Measurements from ENCODE around the gene SDHAF4.
"Not testable (repeated sequence)": the region's sequence is repeated elsewhere in the genome, so short reads cannot be mapped to it uniquely, and the experiment has no call there.

Gene SDHAF4

GRCh38 chr6:70566751-70567382 lies at the start of gene SDHAF4:
SDHAF4 (plus strand) TSS chr6:70566930; CDS start chr6:70566941, 11 bp downstream.
- peak; percentile 90 for DNase-seq

- DNase-seq = no peak
These were observed 48.0 kb upstream of the SDHAF4 start for GRCh38 chr6:70518723-70519122.

GRCh38 chr6:70520575-70520974 lies 46.2 kb upstream of the SDHAF4 start:
- DNase-seq = peak; percentile 34

- DNase-seq = no peak
These were observed 41.9 kb upstream of the SDHAF4 start for GRCh38 chr6:70524721-70525286.

GRCh38 chr6:70527071-70527737 lies 39.5 kb upstream of the SDHAF4 start:
- no peak for DNase-seq

- DNase-seq = no peak
These were observed 36.7 kb upstream of the SDHAF4 start for GRCh38 chr6:70530023-70530422.

GRCh38 chr6:70531133-70531532 lies 35.6 kb upstream of the SDHAF4 start:
- no peak for DNase-seq

GRCh38 chr6:70537266-70537665 lies 29.5 kb upstream of the SDHAF4 start:
- peak; percentile 36 for DNase-seq

GRCh38 chr6:70538376-70538775 lies 28.4 kb upstream of the SDHAF4 start:
- peak; percentile 91 for DNase-seq

- DNase-seq = no peak
These were observed 19.4 kb upstream of the SDHAF4 start for GRCh38 chr6:70547313-70547712.

- no peak for DNase-seq
These were observed 18.8 kb upstream of the SDHAF4 start for GRCh38 chr6:70547905-70548304.

GRCh38 chr6:70549327-70549726 lies 17.4 kb upstream of the SDHAF4 start:
- DNase-seq = no peak

GRCh38 chr6:70551566-70551965 lies 15.2 kb upstream of the SDHAF4 start:
- no peak for DNase-seq

- not testable (repeated sequence) for DNase-seq
These were observed 14.3 kb upstream of the SDHAF4 start for GRCh38 chr6:70552286-70552940.

- no peak for DNase-seq
These were observed 13.8 kb upstream of the SDHAF4 start for GRCh38 chr6:70552974-70553373.

- DNase-seq = no peak
These were observed 8.7 kb upstream of the SDHAF4 start for GRCh38 chr6:70557998-70558397.

- not testable (repeated sequence) for DNase-seq
These were observed 4.3 kb upstream of the SDHAF4 start for GRCh38 chr6:70562401-70562800.

- DNase-seq = no peak
These were observed 3.2 kb upstream of the SDHAF4 start for GRCh38 chr6:70563530-70563929.

- DNase-seq = no peak
These were observed 7.9 kb downstream of the SDHAF4 start for GRCh38 chr6:70574643-70575042.

- DNase-seq = no peak
These were observed 9.3 kb downstream of the SDHAF4 start for GRCh38 chr6:70575899-70576495.

GRCh38 chr6:70586114-70586513 lies 19.4 kb downstream of the SDHAF4 start:
- no peak for DNase-seq

GRCh38 chr6:70590400-70590799 lies 23.7 kb downstream of the SDHAF4 start:
- no peak for DNase-seq

- DNase-seq = no peak
These were observed 25.8 kb downstream of the SDHAF4 start for GRCh38 chr6:70592391-70593117.
